Fibroblast of pulmonary artery (primary cell): ENCODE measurements around the gene AP3B1.
"Not testable (repeated sequence)": the region's sequence is repeated elsewhere in the genome, so short reads cannot be mapped to it uniquely, and the experiment has no call there.

Experiments used
- DNase-seq: peaks from one replicate; pipeline ENCODE4 v3.0.0-alpha.2; 2010; ENCODE audit warnings: low read depth
- H3K4me3 ChIP-seq: replicated peaks from 2 replicates; pipeline ENCODE4 v1.5.1; 2011; ENCODE audit warnings: low read depth, mild to moderate bottlenecking, control low read depth, low read length, moderate library complexity
- TF ChIP-seq, protein P1 (sequence below): IDR thresholded peaks from 2 replicates; pipeline ENCODE4 v1.5.1; 2011; ENCODE audit warnings: mild to moderate bottlenecking, control low read depth, low read length, inconsistent platforms; ENCODE audit errors: missing control alignments

Gene AP3B1

DNA sequence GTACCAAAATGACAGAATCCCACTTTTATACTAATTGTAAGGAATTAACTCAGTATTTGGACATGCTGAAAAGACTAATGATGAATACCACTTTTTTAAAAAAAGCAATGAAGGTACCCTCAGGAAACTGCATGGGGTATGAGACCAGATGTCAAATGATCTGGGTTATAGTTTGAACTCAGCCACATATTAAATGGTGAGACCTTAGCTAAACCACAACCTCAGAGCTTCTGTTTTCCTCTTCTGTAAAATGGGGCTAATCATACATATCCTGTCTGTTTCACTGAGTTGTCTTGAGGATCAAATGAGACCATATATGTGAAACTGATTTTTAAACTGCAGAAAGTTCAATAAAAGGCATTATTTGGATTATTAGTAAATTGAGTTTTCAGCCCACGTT, 238.4 kb downstream of the AP3B1 start:
- H3K4me3 ChIP-seq: no peak overlapping the region
- TF ChIP-seq, protein P1, sequence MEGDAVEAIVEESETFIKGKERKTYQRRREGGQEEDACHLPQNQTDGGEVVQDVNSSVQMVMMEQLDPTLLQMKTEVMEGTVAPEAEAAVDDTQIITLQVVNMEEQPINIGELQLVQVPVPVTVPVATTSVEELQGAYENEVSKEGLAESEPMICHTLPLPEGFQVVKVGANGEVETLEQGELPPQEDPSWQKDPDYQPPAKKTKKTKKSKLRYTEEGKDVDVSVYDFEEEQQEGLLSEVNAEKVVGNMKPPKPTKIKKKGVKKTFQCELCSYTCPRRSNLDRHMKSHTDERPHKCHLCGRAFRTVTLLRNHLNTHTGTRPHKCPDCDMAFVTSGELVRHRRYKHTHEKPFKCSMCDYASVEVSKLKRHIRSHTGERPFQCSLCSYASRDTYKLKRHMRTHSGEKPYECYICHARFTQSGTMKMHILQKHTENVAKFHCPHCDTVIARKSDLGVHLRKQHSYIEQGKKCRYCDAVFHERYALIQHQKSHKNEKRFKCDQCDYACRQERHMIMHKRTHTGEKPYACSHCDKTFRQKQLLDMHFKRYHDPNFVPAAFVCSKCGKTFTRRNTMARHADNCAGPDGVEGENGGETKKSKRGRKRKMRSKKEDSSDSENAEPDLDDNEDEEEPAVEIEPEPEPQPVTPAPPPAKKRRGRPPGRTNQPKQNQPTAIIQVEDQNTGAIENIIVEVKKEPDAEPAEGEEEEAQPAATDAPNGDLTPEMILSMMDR: no peak
- DNase-seq: no peak

DNA sequence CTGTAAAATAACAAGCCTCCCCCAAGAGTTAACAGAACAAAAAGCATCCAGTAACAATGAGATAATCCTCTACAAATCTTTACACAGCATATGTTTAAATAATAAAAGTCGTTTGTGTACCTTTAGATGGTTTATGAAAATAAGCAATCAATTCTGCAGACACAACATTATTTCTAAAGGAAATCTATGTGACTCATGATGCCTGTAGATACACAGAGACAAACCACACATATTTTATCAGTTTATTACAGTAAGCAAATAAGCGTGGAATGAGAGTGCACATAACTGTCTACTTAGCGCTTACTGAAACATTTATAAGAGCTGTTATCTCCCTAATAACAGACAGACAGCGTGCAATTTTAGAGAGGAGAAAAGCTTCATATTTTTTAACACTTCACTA, 243.6 kb downstream of the AP3B1 start:
- TF ChIP-seq, protein P1: no peak
- H3K4me3 ChIP-seq: no peak overlapping the region
- DNase-seq: peak; percentile 28

DNA sequence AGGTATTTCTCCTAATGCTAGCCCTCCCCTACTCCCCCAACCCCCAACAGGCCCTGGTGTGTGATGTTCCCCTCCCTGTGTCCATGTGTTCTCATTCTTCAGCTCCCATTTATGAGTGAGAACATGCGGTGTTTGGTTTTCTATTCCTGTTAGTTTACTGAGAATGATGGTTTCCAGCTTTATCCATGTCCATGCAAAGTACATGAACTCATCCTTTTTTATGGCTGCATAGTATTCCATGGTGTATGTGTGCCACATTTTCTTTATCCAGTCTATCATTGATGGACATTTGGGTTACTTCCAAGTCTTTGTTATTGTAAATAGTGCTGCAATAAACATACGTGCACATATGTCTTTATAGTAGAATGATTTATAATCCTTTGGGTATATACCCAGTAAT, 247.7 kb downstream of the AP3B1 start:
- not testable (repeated sequence) for H3K4me3 ChIP-seq, DNase-seq

DNA sequence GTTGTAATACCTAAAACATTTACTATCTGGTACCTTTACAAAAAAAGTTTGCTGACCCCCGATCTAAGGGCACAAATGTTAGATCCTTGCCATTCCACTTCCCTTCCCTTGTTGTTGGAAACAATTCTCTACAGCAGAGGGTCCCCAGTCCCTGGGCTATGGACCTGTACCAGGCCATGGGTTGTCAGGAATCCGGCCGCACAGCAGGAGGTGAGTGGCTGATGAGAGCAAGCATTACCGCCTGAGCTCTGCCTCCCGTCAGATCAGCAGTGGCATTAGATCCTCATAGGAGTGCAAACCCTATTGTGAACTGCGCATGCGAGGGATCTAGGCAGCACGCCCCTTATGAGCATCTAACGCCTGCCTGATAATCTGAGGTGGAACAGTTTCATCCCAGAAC, 248.5 kb downstream of the AP3B1 start:
- TF ChIP-seq, protein P1: no peak
- no peak overlapping the region for H3K4me3 ChIP-seq
- DNase-seq: no peak

DNA sequence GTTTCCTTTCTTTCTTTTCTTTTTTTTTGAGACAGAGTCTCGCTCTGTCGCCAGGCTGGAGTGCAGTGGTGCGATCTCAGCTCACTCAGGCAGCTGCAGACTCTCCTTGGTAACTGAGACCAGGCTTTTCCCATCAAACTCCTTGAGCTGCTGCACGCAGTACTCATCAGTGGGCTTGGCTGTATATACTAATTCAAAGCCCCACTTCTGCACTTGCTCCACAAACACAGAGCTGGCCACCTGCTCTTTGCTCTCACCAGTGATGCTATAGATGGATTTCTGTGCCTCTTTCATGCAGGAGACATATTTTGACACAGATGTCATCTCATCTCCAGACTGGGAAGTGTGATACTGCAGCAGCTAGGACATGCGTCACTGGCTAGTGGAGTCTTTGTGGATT, 252.7 kb downstream of the AP3B1 start:
- H3K4me3 ChIP-seq: no peak overlapping the region
- no peak for DNase-seq
- TF ChIP-seq, protein P1: no peak

DNA sequence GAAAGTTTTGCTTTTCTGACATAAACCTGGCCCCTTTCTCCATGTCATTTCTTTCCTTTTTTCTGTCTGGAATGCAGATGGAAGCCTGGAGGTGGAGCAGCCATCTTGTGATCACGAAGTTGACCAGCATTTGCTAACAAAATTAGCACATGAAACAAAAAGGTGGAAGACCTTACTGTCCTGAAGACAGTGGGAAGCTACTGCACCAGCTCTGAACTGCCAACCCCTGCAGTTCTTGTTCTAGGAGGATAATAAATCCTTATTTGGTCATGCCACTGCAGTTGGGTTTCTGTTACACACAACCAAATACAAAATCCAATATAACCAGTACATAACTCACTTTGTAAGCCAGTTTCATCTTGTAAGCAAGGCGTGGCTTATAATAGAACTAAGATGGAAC, 269.0 kb downstream of the AP3B1 start:
- DNase-seq: no peak
- TF ChIP-seq, protein P1: no peak
- H3K4me3 ChIP-seq: no peak overlapping the region

DNA sequence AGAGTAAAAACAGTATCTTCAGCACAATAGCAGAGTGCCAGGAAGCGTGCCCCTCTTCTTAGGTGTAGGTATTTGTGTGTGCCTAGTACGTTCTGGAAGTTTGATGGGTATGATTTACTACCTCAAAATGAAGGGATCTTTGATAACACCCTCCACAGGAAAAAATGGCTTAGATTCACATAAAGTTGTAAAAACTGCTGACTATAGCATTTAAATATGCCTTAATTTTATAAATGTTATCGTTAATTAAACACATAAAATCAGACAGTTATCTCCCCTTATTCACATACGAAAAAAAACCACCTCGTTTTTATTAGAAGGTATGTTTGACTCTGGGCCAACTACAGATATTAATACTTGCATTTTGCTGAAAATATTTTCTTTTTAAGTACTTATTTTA, 274.8 kb downstream of the AP3B1 start:
- TF ChIP-seq, protein P1: no peak
- H3K4me3 ChIP-seq: no peak overlapping the region
- no peak for DNase-seq
